Hematopoietic multipotent progenitor cell treated with erythropoietin and hydrocortisone succinate and interleukin-3 and kit ligand, for 15 days (in vitro differentiated cells): ENCODE measurements around the gene KLHDC7B.

Experiments used
- DNase-seq: peaks from one replicate; pipeline ENCODE4 v3.0.0-alpha.2; 2015; ENCODE audit warnings: low spot score

The KLHDC7B gene

GRCh38 chr22:50595189-50595588 is 49.5 kb downstream of the KLHDC7B start:
- DNase-seq = no peak

- DNase-seq = no peak
These were observed 51.4 kb downstream of the KLHDC7B start for GRCh38 chr22:50597097-50597496.

- no peak for DNase-seq
These were observed 54.2 kb downstream of the KLHDC7B start for GRCh38 chr22:50599816-50600455.

- DNase-seq = no peak
These were observed 54.8 kb downstream of the KLHDC7B start, which contains the start of gene MAPK8IP2 for GRCh38 chr22:50600538-50600937. MAPK8IP2 (plus strand) TSS chr22:50600793; CDS start chr22:50600819, 26 bp downstream.
